ENCODE data around the gene TMED10.

- TF ChIP-seq TAF1 (IDR thresholded peaks at IDR 0.05; ENCODE audit: borderline replicate concordance, low read depth, low read length), result no peak
- TF ChIP-seq POLR2A (IDR thresholded peaks at IDR 0.05; ENCODE audit: low read depth, low read length), result no peak
Observed at GRCh38 chr14:75119056-75119455, 57.4 kb downstream of the TMED10 start.

Measured in GM12892 (cell line).